Ascending aorta (tissue), 2 donors: Measurements from ENCODE around the gene P3H3. TPM values are rescaled to one million over a fixed set of nuclear protein-coding genes. Genes with fewer than 3 reads are reported as not detected.

Experiments used
- DNase-seq, 2 donors: peaks; one replicate each; pipeline ENCODE4 v3.0.0-alpha.2; 2019; ENCODE audit warnings: low spot score in 2 of 2
- H3K27ac ChIP-seq, 2 donors: fragments of 200-600 bp; sonication (generic); one replicate each; pipeline ENCODE4 v1.5.1; 2016 to 2017; ENCODE audit warnings: mild to moderate bottlenecking in 1 of 2
- H3K27me3 ChIP-seq: fragments of 200-600 bp; sonication (generic); one replicate; pipeline ENCODE4 v1.5.1; 2017
- H3K36me3 ChIP-seq, 2 donors: fragments of 200-600 bp; sonication (generic); one replicate each; pipeline ENCODE4 v1.5.1; 2016
- H3K4me1 ChIP-seq, 2 donors: fragments of 200-600 bp; sonication (generic); one replicate each; pipeline ENCODE4 v1.5.1; 2016 to 2017; ENCODE audit warnings: mild to moderate bottlenecking in 1 of 2
- H3K4me3 ChIP-seq, 2 donors: fragments of 200-600 bp; sonication (generic); one replicate each; pipeline ENCODE4 v1.5.1; 2016 to 2017; ENCODE audit warnings: mild to moderate bottlenecking in 1 of 2
- H3K9me3 ChIP-seq, 2 donors: fragments of 200-600 bp; sonication (generic); one replicate each; pipeline ENCODE4 v1.5.1; 2016
- CTCF ChIP-seq, 3 experiments: fragments of 200-600 bp in 2 of 3; fragments of 450-650 bp in 1 of 3; sonication (generic) in 2 of 3; IDR thresholded peaks; one replicate each; pipeline ENCODE4 v1.5.1; 2016 to 2019; ENCODE audit warnings: antibody characterized with exemption in 3 of 3, mild to moderate bottlenecking in 1 of 3, moderate library complexity in 1 of 3
- intact Hi-C: fragments of 100-400 bp; cut with DNase I; formaldehyde crosslinking; loops from one replicate; pipeline ENCODE4 v1.15.1; 2023
- total RNA-seq: library from RNA; depleted of rRNA; stranded (reverse); fragments of >200 nt; gene quantifications from one replicate; pipeline ENCODE4 v1.1.0, GENCODE V29; 2016

Gene P3H3
- total RNA-seq, 1 donor from 2014 or later: 62.2 TPM

- intact Hi-C loops: no loop called here
- Histone ChIP-seq H3K27ac (no peak overlapping the region), H3K4me3 (no peak overlapping the region), H3K36me3 (peaks cover 37 to 57% of the 10 kb centered on the region in 2 donors), H3K4me1 (no peaks in the 10 kb centered on the region), H3K27me3 (no peaks in the 10 kb centered on the region), H3K9me3 (no peaks in the 10 kb centered on the region)
- no peak for TF ChIP-seq CTCF (IDR thresholded peaks at IDR 0.05)
- no peak for DNase-seq
Observed at GRCh38 chr12:6845395-6845794, 17.2 kb downstream of the P3H3 start.

- Histone ChIP-seq H3K27ac (no peak overlapping the region), H3K9me3 (no peaks in the 10 kb centered on the region), H3K4me1 (no peaks in the 10 kb centered on the region), H3K27me3 (no peaks in the 10 kb centered on the region), H3K36me3 (peaks cover 35 to 57% of the 10 kb centered on the region in 2 donors), H3K4me3 (no peak overlapping the region)
- intact Hi-C loops: no loop called here
- DNase-seq: no peak
- TF ChIP-seq CTCF (IDR thresholded peaks at IDR 0.05): no peak
Observed at GRCh38 chr12:6846316-6846869, 18.2 kb downstream of the P3H3 start.

- intact Hi-C loops: no loop called here
- H3K9me3 ChIP-seq: no peaks in the 10 kb centered on the region
- H3K4me3 ChIP-seq: no peak overlapping the region
- DNase-seq: no peak
- H3K36me3 ChIP-seq: peaks cover 32 to 52% of the 10 kb centered on the region in 2 donors
- H3K4me1 ChIP-seq: peaks cover 0 to under 1% of the 10 kb centered on the region in 2 donors
- H3K27me3 ChIP-seq: no peaks in the 10 kb centered on the region
- no peak for TF ChIP-seq CTCF (IDR thresholded peaks at IDR 0.05)
- no peak overlapping the region for H3K27ac ChIP-seq
Observed at GRCh38 chr12:6847676-6848075, 19.5 kb downstream of the P3H3 start.

- Histone ChIP-seq H3K9me3 (no peaks in the 10 kb centered on the region), H3K4me3 (no peak overlapping the region), H3K27me3 (no peaks in the 10 kb centered on the region), H3K27ac (no peak overlapping the region), H3K4me1 (peaks cover 4 to 18% of the 10 kb centered on the region in 2 donors), H3K36me3 (peaks cover 27 to 37% of the 10 kb centered on the region in 2 donors)
- no peak for DNase-seq
- intact Hi-C loops: no loop called here
- no peak for TF ChIP-seq CTCF (IDR thresholded peaks at IDR 0.05)
Observed at GRCh38 chr12:6849427-6849826, 21.2 kb downstream of the P3H3 start.

GRCh38 chr12:6849976-6850560 is 21.9 kb downstream of the P3H3 start:
- TF ChIP-seq CTCF (IDR thresholded peaks at IDR 0.05): no peak
- DNase-seq: no peak
- Histone ChIP-seq H3K27ac (no peak overlapping the region), H3K27me3 (no peaks in the 10 kb centered on the region), H3K9me3 (no peaks in the 10 kb centered on the region), H3K4me1 (peaks cover 4 to 18% of the 10 kb centered on the region in 2 donors), H3K36me3 (peaks cover 20 to 30% of the 10 kb centered on the region in 2 donors), H3K4me3 (no peak overlapping the region)
- intact Hi-C loops: loop anchor here (2.0 to 5.0 kb wide), 2 partner anchors 21 to 243 kb away; partner anchors contain the start of genes CHD4 and P3H3
